GM19238 (cell line): ENCODE results near the gene KCNG2.

Source experiments
- DNase-seq: peaks from one replicate; pipeline ENCODE4 v3.0.0; 2011; ENCODE audit warnings: low spot score; ENCODE audit not compliant: insufficient read length

Gene KCNG2

DNA sequence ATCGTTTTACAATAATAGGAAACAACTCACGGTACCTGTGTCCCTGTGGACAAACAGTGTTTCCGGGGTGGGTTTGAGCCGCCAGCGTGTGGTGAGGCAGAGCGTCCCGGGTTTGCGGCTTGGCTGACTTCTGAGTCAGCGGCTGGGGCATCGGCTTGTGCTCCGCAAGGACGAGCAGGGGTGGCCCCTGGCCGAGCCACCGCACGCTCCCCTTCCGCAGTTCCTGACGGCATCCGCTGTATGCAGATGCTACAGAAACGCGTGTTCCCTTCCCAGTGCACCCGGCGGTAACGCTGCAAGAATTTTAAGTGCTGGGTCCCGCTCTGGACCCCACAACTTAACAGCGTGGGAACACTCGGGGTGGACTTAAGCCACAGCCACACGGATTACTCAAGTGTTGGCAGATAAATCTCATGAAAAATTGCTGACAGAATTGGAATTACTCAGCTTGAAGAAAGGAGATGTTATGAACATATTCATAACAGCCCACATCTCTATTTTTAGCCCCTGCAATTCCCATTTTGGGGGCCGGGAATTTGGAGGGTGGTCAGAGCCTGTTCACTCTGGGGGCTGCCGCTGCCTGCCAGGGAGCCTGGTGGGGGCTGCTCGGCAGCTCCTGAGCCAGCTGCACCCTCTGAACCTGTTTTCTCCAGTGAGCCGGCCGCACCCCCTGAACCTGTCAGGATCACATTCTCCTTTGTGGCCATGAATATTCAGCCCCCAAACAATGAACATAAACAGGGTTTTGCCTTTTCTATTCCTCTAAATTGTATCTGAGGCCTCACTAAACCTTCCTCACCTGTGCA lies 12.6 kb upstream of the KCNG2 start:
- no peak for DNase-seq

DNA sequence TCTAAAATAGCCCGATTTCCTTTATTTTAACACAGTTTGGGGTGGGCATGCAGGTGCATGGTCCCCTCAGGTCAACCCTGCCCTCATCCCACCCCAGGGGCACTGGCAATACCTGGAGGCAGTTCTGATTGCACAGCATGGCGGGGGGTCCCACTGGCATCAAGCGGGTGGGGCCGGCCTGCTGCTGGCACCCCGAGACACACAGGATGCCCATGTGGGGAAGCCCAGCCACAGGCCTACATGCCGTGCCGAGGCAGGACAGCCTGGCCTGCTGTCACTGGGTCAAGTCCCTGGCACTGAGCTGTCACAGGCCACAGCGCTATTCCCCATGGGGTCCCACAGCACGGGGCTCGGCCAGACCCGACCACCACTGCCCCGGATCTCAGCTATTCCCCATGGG lies 11.9 kb upstream of the KCNG2 start:
- DNase-seq = no peak

DNA sequence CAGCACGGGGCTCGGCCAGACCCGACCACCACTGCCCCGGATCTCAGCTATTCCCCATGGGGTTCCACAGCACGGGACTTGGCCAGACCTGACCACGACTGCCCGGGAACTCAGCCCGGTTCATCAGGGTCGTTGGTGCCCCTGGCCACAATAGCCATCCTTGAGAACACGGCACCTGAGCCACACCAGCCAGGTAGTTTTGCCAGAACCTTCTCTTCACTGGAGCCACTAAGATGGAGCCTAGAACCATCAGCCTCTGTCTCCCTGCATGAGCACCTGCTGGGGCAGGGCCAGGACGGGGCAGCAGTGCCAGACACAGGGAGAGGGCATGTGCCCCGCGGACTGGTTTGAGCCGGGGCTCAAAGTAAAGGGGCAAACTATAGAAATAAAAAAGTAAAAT lies 11.4 kb upstream of the KCNG2 start:
- no peak for DNase-seq

DNA sequence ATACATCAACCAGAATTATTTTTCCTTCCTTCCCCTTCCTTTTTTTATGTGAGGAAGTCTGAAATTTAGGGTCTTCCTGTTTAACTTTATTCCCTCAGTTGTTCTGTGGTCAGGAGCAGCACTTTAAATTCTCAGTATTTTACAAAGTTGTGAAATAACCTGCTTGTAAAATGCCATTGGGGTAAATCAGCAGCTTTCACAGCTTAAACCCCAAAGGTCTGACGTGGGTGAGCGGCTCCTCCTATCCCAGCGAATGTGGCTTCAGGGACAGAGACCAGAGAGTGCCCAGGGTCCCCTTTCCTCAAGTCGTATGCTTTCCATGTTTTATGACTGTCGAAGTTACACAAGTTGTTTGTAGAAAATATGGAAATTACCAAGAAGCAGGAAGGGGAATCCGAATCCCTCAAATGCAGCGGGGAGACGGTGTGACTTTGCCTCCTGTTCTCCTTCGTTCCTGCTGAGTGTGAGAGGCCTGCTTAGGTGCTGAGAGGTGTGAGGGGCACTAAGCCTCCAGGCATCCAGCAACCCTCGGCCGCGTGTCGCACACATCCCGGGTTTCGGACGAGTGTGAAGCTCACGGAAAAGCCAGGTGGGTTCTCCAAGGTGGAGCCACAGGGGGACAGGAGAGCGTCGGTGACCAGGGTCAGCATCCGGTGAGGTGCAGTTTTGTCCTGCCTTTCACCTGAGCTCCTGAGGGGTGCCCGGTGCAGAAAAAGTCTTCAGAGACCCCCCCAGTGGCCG lies 10.8 kb upstream of the KCNG2 start:
- no peak for DNase-seq

DNA sequence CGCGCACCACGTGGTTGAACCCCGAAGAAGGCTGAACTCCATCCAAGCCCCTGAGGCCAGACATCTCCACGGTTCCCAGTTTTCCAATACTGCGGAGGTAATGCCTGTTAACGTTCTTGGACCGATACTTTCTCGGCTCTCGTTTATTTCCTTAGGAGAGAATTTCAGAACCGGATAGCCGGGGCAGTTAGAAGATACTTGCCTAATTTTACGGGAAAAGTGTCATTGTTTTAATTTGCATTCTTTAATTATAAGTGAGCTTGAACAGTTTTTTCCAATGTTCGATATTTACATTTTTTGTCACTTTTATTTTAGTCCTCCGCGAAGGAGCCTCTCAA lies 10.2 kb upstream of the KCNG2 start:
- DNase-seq = no peak

DNA sequence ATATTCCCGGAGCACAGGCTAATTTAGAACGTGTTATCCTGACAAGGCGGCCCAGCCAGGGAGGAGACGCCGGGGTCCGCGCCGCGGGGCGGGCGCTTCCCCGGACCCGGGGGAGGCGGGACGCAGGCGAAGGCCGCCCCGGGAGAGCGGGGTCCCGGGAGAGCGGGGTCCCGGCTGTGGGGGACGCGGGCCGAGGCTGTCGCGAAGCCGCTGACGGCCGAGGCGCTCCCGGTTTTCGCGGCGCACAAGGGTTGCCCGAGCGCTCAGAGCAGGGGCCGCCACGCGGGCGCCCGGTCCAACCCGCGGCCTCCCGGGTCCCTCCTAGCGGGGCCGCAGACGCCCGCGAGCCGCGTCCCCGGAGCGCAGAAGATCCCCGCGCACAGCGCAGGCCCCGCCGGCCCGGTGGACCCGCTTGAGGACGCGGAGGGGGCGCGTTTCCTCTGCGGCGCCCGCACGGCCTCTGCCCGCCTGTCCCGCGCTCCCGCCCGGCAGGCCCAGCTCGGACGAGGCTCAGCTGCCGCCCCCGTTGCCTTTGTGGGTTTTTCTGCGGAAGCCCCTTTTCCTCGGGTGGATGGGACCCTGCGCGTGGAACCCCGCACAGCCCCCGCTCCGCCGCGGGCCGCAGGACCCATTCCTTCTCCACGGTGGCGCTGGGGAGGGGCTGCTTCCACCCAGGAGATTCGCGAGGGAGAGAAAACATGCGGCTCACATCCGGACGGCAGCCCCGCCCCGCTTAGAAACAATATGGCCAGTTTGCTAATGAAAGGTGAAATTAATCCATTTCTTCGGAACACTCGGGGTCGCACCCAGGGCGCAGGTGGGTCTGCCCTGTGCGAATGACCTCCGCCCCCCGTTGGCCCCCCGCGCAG lies 9.6 kb upstream of the KCNG2 start:
- no peak for DNase-seq

DNA sequence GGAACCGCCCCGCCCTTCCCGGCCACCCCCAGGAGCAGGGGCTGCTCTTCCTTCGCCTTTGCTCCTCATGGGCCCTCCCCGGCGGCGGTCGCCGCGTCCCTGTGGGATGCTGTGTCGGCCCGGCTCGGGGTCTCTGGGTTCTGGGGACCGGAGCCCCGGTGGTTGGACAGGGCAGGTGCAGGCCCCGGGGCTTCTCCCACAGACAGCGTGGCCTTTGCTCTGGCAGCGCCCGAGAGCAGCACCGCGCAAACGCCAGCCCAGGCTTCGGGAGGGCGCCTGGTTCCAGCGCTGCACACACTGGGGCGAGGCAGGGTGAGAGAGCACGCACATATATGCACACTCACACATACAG lies 9.0 kb upstream of the KCNG2 start:
- no peak for DNase-seq

DNA sequence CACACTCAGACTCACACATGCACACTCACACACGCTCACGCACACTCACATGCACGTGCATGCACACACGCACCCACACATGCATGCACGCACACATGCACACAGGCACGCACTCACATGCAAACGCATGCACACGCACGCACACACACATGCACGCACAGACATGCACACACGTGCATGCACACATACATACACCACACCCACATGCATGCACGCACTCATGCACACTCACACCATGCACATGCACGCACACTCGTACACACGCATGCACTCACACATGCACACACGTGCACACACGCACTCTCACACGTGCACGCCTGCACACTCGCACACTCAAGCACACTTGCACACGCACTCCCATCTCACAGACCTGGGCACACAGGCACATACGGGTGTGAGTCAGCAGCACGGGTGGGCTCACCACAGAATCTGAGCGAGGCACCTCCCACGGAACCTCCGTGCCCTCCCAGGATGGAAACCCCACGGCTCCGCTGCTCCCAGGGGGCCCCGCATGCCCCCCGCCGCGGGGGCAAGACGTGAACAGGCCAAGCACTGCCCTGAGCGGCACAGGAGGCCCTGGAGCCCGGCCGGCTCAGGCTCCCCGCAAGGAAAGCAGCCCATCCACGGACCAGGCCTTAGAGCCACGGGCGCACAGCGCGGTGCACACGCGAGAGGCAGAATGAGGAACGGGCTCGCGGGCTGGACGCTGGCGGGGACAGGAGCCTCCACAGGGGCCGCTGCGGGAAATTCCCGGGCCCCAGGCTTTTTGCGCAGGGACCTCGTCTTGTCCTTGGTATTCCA lies 8.4 kb upstream of the KCNG2 start:
- no peak for DNase-seq

DNA sequence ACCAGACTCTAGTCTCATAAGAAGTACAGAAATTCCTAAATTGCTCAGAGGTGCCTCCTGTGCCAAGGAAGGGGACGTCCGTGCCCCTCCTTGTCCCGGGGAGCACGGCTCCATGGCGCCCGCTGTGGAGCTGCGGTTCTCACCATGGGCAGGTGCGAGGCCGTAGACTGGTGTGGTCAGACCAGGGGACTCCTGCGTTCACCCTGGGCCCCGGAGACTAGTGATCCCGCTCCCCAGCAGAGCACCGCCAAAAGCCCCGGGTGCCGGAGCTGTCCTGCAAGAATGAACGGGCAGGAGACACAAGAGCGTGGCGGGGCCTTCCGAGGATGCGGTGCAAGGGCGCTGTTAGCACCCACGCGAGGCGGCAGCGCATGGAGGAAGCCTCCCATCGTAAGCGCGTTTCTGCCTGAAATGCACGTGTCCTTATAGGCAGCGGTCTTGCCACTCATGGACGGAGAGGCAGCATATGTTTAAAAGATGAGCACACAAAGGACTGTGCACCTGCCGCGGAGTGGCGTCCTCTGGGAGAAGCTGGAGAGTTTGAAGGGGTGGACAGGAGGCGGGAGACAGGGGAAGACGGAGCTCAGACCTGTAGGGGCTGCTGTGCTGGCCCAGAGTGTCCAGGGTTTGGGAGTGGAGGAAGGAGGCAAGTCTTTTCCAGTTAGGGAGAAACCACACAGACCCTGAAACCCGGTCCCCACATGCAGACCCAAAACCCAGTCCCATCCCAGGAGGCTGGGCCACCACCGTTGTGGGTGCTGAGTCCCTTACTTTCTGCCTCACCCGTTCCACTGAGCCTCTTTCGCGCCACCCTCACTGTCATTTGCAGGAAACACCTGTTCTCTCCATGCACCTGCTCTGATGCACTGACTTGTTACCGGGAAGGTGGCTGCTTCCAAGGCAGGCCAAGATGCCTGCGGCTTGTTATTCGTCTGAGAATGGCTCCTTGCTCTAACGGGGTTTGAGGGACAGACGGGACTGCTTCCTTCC lies 7.5 kb upstream of the KCNG2 start:
- no peak for DNase-seq

DNA sequence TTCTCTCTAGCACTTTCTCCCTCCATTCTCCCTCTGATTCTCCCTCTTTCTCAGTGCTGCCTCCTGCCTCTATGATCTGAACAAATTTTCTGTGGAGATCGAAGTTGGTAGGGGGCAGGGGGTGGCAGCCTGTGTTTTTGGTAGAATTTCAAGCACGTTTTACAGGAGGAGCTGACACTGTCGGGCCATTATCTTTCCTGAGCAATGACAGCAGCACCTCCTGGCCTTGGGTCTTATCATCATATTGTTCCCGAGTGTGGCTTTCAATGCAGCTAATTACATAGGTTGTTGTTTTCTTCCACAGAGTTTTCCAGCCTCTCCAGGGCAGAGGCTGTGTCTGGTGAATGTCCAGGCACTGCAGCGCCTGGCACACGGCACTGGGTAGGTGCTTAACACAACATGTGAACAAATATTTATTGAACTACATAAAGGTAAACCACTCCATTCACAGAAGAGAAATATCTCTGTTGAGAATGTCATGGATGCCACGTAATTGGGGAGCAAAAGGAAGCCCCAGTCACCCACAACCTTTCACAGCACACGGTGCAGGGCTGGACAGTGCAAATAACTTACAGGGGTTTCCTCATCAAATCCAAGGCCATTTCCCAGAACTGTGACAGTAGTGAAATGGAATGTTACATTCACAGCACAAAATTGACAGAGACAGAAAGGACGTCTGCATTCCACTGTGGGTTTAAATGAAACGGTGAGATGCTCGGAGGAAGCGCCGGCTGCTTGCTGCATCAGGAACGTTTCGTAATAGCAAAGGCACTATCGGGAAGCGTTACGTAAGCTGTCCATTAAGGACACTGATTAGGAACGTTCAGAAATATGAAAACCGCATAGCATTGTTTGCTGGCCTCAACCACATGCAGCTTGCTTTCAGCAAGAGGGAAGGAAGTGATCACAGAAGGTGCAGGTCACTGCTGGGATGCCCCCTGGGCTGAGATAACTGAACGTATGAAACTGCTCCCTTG lies 6.5 kb upstream of the KCNG2 start:
- DNase-seq = no peak

DNA sequence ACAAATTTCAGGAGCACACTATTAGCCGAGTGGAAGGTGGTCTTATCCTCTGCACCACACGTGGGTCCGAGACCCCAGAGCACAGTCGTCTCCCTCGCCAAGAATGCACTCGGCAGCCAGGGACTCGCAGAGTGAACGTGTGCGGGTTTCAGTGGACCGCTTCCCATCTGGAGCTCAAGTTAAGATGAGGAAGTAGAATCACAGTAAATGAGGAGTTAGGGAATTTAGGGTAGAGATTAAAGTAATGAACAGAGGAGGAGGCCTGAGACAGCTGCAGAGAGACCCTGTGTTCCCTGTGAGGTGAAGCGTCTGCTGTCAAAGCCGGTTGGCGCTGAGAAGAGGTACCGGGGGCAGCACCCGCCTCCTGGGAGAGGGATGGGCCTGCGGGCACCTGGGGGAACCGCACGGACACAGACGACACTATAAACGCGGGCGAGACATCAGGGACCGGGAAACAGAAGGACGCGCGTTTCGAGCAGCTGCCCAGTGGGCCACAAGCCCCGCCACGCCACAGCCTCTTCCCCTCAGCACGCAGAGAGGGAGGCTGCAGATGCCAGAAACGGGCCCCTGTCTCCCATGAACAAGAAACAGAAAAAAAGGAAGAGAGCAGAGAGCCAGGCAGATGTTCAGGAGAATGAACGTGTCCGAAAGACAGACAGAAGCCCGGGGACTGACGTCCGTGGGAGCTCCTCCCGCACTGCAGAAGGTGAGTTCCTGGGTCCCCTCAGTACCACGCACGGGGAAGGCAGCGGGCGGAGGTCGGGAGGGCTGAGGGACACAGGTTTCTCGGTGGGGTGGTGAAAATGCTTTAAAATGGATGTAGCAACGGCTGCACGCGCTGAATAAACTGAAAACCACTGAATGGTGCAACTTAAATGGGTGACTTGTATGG lies 5.4 kb upstream of the KCNG2 start:
- no peak for DNase-seq

DNA sequence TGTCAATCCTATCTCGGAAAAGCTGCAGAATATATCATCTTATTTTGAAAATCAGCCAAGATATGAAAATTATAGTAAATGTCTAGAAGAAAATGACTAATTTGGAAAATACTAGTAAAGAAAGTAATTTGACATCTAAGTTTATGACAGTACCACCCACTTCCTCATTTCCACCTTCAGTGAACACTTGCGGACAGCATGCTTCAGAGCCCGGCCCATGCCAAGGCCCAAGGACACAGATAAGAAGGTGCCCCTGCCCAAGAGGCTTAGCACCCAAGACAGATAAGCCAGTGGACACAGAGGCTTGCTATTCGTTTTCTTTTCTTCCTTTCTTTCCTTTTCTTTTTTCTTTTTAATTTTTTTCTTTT lies 4.8 kb upstream of the KCNG2 start:
- no peak for DNase-seq

DNA sequence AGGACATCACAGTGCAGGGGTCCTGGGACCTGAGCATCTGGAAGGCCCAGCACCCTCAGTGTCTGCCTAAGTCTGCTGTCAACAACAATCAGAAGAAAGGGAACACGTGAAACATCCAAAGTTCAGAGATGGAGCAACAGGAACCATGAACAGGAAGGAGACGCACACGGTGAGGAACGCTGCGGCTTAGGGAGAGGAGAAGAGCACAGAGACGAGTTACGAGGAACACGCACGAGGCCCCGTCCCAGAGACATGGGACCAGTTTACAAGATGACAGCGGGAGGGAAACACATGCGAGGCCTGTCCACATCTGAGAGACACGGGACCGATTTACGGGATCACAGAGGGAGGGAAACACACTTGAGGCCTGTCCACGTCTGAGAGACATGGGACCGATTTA lies 2.9 kb upstream of the KCNG2 start:
- DNase-seq = no peak

DNA sequence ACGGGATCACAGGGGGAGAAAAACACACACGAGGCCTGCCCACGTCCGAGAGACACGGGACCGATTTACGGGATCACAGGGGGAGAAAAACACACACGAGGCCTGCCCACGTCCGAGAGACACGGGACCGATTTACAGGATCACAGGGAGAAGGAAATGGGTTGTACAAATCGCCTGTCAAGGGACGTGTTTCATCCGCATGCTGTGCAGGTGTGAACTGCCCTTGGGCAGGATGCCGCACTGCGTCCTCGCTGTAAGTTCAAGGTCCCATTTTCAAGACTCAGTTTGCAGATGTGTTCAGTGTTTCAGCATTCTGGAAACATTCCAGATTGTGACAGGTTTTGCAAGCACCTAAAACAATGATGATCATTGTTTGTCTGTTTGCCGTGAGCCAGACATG lies 2.3 kb upstream of the KCNG2 start:
- no peak for DNase-seq

DNA sequence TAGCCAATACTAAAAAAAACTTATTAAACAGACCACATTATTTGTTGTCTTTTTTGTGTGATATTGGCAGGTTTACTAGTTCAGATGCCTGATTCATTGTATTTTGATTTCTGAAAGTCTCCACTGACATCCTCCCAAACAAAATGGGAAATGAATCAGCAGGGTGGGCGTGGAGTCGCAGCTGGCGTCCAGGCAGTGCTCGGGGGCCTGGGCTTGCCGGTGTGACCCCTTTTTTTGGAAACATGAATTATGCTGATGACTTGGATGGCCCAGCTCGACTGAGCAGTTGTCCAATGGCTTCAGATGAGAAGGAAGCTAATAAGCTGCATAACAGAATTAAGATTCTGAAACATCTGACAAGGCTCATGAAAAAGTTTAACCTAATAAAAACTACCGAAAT lies 1.7 kb upstream of the KCNG2 start:
- DNase-seq = no peak

DNA sequence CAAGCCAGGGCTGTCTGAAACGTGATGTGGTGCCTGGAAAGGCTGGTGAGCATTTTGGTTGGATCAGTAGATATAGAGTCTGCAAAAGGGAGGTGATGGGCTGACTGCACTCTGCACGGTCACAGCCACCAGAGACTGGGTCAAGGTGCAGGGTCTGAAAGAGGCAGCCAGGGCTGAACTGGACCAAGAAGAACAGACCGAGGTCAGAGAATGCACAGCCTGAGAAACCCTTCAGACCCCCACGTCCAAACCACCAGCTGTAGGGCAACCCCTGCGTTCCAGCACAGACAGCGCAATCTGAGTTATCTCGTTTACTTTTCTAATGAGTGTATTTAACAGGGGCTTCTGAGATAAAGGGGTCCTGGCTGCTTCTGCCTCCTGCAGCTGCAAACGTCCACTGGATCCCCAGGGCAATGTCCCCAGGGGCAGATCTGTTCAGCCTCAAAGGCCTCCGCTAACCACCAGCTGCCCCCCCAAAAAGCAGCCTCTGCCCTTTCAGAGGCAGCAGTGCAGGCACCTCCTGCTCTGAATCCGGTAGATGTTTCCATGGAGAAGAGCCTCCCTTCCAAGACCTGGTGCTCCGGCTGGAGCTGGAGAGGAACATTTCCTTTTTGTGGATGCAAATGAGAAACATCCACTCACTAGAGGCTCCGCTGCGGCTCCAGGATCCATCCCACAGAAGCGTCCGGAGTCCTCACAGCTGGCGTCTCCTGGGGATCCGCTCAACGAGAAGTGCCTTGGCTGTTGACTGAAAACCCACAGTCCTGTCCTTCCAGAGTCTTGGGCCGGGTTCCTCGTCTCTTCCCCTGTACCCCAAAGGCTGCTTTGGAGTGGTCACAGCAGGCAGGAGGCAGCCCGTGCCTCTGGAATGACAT lies 970 bp upstream of the KCNG2 start:
- DNase-seq = no peak

DNA sequence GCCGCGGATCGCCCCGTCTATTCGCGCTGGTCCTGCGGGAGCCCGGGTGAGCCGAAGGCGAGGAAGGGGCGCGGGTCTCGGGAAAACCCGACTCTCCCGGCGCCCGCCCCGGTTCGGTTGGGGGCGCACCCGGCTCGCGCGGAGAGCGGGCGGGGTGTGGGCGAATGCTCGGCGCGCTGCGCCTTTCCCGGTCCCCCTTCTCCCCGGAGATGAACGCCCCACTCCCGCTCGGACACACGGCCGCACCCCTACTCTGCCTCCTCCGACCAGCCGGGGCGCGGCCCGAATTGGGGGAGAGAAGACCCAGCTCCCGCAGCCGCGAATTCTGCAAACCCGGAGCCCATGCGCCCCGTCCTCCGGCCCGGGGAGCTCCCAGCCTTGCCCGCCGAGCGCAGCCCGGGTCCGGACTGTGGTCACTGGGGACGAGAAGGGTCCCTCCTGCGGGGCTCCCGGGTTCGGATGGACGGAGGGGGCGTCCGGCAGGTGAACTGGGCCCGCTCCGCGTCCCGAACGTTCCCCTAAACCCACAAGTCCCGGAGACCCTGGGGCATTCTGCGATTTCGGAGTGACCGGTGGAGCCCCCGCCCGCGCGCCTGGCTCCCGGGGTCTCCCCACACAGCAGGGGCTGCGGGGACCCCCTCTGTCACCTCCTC lies 734 bp downstream of the KCNG2 start:
- DNase-seq = no peak
